ENCODE data around the gene OTOG.

OTOG gene

DNA sequence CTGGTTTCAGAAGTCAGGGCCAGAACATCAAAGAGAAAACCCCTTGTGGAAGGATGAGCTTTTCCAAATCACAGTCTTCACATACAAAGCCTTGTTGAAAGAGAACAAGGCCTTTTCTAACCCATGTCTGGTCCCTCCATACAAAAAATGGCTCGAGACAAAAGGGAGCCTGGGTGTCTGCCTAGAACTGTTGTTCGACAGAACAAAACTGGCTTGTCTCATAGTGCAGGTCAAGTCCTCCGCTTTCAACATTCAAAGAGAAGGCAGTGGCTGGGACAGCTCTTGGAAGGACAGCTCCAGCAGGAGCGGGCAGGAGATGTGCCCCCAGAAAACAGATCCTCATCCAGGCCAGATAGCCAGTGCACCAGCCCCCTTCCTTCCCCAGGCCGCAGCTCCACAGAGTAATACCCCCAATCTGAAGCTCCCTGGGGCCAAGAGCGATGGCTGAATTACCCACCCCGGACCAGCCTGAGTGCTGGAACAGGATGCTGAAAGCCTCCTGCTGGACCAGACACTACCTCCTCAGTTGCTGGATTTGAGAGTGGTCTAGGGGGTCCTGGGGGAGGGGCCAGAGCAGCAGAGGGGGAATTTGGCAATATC lies 30.4 kb upstream of the OTOG start:
- no peak for DNase-seq (ENCODE audit: extremely low read depth in 1 of 2, low read depth in 1 of 2)

DNA sequence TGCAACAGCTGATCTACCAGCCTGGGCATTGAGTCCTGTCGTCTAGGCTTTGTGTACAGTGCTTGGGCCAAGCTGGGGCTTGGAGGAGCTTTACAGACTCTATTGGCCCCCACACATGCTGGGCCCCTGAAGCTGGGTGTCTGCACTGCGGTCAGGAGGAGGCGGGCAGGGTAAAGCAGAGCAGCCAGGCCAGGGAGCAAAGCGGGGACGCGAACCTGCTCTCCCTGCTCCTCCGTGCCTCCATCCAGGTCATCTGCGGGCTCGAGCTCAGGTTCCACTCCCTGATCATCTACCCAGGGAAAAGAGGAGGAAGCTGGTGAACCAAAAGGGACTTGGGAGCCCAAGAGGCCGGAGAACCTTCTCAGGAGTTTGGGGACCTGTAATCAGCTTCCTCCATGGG lies 29.9 kb upstream of the OTOG start:
- DNase-seq (ENCODE audit: extremely low read depth in 1 of 2, low read depth in 1 of 2) = no peak

DNA sequence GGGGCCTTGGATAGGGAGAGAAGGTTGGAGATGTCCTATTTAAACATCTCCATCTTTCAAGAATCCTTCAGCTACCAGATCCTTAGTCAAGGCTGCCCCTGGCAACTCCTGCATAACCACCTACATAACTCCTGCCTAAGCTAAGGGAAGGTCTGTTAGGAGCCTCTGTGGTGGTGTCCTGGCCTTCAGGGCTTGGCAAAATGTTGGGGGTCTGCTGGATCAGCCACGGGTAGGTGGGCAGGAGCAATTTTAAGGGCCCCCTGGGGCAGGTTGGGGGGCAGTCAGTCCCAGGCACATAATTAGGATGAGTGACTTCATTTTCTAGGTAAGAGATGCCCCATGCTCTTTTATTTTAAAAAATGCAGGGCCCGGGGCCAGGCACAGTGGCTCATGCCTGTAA lies 28.7 kb upstream of the OTOG start:
- DNase-seq (ENCODE audit: extremely low read depth in 1 of 2, low read depth in 1 of 2) = no peak

DNA sequence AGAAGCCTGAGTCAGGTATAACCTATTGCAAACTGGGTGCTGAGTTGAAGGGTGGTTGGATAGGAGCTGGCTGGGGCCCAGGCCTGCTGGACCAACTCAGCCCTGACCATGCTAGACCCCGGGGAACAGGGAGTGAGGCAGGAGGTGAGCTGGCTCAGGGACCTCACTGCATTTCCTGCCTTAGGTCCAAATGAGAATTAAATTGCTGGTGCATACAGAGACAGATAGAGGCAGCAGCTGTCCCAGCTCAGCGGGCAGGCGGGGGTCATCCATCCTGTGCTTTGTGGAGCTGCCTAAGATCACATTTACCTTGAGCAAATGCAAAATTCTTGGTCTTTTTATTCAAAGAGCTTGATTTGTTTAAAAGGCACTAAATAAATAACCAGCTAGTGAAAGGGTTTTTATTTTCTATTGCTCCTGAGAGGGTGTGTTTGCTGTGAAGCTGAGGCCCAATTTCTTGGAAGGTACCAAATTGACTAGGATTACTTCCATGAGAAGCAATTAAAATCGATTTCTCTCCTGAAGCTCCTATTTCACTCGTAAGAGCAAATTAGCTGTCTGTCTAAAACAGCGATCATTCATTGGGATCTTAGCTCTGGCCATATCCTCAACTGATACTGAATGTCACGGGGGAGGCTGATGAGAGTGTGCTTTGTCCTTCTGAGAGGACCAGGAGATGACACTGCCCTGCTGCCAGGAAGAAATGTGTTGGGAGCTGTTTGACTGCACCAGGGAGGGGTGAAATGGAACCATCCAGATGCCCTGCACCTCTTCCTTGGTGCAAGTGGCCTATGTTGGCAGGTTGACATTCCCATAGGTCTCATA lies 27.8 kb upstream of the OTOG start:
- DNase-seq (ENCODE audit: extremely low read depth in 1 of 2, low read depth in 1 of 2) = no peak

DNA sequence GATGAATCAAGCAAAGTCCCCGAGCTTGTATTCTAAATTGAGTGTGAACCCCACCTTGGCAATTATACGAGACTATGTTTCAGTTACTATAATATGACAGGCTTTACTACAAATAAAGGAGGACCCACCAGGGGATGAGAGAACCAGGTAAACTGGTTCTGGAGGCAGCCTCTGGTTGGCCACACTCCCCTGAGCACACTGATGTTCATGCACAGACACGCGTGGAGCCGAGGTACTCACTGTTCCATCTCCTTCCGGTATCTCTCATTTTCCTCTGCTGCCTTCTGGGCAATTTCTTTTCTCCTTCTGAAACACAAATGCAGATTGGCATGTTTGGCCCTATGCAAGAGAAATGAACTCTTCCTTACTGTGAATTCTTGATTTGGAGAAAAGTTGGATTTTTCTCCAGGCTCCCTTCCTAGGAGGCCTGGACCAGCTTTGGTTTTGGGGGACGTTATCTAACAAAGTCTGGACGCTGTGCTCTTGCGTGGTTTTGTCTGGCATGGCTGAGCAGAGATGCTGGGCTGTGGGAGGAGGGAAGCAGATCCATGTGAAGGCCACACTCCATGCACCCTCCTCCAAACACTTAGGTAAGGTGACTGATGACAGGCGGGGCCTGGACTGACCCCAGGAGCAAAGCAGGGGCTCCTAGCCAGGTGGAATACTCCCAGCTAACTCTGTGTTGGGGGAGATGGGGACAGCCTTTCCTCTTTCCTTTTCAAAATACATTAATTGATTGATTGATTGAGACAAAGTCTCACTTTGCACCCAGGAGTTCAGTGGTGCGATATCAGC lies 25.8 kb upstream of the OTOG start:
- no peak for DNase-seq (ENCODE audit: extremely low read depth in 1 of 2, low read depth in 1 of 2)

DNA sequence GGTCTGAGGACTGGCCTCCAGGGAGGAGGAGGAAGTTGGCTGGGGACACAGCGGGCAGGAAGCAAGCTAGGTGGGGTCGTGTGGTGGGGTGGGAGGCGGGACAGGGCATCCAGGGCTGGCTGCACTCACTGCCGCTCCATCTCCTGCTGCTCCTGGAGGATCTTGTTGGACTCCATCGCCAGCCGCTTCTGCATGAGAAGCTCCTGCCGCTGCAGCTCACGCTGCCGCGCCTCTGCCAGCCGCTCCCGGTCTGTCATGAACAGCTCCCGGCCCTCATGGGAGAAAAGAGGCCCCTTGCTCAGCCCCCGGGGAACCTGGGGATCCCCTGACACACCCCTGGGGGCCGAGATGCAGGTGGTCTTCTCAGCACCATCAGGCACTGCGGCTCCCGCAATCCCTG lies 24.4 kb upstream of the OTOG start:
- no peak for DNase-seq (ENCODE audit: extremely low read depth in 1 of 2, low read depth in 1 of 2)

DNA sequence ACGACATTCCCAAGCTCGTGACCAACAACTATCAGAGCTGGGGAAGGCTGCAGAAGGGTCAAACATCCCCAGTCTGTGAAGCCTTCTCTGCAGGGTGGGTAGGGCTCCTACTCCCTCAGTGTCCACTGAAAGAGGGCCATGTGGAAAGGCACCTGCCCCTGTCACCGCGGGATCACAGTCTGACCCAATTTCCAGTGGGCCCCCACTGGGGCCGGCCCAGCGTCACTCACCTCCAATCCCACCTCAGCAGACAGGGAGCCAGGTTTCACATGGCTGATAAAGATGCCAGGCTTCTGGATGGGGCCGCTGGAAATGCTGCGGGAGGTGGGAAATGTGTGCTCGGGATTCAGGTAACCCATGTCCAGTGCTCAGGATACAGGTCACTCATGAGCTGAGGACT lies 22.8 kb upstream of the OTOG start:
- no peak for DNase-seq (ENCODE audit: extremely low read depth in 1 of 2, low read depth in 1 of 2)

DNA sequence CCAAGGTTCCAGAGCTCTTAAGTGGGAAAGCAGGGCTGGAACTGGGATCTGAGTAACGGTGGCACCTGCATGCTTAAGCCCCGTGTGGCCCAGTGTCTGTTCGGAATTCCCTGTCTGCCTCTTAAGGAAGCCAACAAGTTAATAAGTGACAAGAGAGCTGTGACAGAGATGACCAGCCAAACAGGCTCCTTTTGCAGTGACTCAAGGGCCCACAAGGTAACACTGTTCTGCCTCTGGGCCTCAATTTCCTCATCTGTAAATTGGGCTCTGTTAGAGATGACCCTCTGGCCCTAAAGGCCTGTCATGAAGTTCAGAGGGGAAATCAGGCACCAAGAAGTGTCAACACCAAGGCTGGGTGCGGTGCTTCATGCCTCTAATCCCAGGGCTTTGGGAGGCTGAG lies 21.5 kb upstream of the OTOG start:
- no peak for DNase-seq (ENCODE audit: extremely low read depth in 1 of 2, low read depth in 1 of 2)

DNA sequence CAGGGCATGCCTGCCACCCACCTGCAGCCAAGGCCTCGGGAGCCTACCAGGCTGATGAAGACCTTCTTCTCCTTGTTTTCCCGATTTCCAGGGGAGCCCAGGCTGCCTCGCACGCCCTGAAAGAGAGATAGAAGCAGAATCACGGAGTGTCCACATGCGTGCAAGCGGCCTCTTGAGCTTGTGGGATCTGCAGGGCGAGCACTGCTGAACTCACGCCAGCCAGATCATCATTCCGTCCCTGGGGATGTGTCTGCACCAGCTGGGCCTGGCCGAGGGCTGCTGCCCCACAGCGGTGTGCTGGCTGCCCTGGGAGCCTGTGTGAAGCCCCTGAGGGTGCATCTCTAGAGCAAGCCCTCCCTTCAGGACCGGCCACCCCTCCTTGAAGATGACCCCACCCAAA lies 20.7 kb upstream of the OTOG start:
- DNase-seq (ENCODE audit: extremely low read depth in 1 of 2, low read depth in 1 of 2) = no peak

DNA sequence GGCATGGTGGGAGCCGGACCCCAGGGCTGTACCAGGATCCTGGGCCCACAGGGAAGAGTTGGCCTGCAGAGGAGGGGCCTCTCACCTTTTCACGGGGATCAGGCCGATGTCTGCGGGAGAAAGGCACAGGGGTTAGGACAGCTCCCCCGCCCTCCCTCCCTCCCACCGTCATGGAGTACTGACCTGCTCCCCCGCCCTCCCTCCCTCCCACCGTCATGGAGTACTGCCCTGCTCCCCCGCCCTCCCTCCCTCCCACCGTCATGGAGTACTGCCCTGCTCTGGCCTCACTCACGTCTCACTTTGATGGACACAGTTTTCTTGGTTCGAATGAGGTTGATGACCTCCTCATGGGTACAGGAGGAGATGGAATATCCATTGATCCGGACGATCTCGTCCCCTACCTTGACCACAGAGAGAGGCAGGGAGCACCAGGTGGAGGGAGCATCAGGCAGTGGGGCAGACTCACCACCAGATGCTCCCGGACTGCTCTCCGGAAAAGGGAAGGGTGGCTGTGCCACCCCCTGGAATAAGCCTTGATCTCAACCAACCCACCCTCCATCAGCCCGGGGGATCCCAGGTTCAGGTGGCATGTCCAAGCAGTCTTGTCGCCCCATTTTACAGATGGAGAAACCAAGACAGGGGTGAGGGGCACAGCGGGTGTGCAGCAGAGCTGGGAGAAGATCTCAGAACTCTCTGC lies 20.0 kb upstream of the OTOG start:
- DNase-seq (ENCODE audit: extremely low read depth in 1 of 2, low read depth in 1 of 2) = no peak

DNA sequence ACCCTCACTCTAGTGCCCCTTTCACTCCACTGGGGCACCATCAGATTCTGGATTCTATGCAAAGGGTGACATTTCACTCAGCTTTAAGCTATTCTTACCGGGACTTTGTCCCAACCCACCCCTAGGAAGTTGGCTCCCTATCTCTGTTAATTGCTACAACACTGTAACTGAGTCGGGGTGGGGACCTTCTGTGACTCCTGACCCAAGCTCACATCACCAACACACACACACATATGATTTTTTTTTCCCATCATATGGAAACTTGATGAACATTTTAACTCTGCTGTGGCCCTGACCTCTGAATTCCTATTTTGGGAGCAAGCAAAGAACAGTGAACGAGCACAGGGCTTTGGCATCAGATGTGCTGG lies 19.4 kb upstream of the OTOG start:
- DNase-seq (ENCODE audit: extremely low read depth in 1 of 2, low read depth in 1 of 2) = no peak

DNA sequence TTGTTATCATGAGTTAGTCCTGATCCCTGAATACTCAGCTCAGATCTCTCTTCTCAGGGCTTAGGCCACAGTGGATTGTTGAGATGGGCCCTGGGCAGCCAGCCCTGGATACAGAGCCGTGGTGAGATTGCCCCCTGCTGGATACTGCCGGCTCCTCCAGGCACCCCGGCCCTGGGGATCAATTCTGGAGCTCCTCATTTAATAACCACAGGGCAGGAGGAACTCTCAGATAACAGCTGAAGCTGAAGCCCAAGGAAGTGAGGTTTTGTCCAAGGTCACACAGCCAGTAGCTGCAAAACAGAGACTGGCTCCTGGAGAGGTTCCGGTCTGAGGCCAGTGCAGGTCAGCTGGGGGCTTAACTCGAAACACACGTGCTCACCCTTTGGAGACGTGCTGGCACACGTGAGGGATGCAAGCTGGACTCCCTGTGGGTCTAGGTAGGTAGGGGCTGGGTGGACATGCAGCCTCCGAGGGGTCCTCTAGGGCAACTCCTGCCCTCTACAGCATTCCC lies 18.8 kb upstream of the OTOG start:
- peak; percentile 10 to 12 for DNase-seq (ENCODE audit: extremely low read depth in 1 of 2, low read depth in 1 of 2)

DNA sequence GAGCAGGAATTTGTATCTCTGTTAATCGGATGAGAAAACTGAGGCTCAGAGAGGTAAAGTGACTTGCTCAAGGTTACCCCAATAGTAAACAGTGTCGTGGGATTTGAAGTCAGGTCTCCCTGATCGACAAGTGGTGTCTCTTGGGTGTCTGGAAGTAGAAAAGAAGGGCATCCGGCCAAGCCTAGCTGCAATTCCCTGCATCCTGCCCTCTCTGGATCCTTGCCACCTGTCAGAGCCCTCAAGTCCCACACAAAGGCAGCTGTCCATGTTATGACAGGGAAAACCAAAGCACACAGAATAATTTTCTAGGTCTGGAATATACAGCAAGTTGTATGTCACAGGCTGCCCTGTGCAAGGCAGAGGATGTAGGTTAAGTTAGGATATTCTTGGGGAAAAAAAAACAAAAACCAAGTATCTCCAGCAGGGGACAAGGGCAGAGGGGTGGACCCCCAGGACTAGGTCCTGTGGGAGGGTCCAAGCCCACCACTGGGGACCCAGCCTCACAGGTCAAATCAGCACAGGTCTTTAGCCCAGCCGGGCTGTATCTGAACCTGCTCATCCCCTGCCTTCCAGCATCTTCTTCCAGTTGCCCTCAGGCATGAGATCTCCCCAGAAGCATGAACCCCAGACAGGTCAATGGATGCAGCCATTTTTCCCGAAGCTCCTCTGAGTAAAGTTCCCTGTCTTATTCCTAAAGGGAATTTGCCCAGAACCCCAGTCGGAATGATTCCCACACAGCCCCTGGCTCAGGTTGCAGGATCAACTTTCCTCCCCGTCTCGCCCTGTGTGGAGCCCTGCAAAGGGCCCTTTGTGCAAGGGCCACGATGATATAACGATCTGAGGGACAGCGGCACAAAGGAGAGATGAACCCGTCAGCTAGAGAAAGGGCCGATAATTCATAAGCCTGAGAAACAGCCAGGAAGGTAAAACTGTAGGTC lies 17.9 kb upstream of the OTOG start:
- no peak for DNase-seq (ENCODE audit: extremely low read depth in 1 of 2, low read depth in 1 of 2)

DNA sequence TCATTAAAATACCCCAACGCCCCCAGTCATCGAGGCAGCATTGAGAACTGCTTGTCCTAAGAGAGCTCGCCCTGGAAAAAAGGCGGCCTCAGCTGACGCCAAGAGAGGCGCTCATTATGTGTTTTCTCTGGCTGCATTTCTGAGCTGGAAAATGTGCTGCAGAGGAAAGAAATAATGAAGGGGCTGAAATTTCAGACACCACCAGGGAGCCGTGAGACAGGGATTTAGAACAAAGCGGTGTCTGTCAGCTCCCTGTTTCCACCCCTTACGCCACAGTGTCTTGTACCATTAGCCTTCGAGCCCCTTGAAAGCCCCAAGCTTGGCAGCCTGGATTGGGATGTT lies 17.2 kb upstream of the OTOG start:
- DNase-seq (ENCODE audit: extremely low read depth in 1 of 2, low read depth in 1 of 2) = no peak

DNA sequence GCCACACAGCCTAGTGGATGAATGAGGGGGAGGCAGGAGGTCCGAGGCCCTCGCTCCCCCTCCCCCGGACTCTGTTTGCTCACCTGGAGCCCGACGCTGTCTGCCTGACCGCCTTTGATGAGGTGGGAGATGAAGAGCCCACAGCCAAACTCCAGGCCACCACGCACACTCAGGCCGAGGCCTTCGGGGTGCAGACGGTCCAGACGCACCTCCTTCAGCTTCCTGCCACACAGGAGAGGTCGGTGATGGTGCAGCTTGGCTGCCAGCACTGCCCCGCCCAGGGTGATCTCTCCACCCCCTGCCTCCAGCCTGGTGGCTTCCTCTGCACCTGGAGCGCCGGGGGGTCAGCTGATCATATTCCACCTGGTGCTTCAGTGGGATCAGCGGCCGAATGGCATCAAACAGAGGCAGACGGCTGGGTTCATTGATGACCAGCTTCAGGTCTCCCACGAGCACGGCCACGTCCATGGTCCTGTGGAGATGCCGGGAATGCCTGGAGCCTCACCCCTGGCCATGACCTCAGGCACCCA lies 15.9 kb upstream of the OTOG start:
- DNase-seq (ENCODE audit: extremely low read depth in 1 of 2, low read depth in 1 of 2) = no peak

DNA sequence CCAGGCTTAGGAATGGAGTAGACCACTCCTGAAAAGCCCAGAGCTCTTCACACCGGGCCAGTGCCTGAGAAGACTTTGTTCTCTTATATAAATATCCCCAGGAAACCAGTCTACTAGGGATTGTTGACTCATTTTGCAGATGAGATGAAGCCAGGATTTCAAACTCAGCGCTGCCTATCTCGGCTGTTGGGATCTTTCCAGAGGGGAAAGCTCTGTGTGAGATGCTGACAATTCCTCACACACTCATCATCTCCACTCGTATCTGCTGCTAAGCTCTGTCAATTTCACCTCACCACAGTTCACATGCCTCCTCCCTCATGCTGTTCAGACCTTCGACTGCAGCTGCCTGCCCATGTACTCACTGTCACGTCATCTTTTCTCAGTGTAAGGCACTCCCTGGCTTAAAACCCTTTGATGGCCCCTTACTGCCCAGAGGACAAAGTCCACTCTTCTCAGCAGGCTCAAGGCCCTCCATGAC lies 15.4 kb upstream of the OTOG start:
- DNase-seq (ENCODE audit: extremely low read depth in 1 of 2, low read depth in 1 of 2) = no peak

DNA sequence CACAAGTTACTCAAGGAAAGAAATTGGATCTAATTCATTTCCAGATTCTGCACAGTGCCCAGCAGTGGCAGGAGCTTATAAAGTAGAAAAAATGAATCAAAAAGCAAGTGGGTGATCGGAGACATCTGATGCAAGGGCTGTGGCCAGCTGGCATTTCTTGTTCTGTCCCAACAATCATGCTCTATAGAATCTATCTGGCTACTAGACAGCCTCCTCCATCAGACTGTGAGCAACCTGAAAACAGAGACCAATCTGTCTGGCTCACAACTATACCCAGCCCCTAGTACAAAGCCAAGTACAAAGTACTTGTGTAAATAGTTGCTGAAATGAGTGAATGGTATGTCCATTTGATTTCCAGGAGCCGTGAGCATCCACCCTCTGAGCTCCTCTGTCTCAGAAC lies 14.3 kb upstream of the OTOG start:
- no peak for DNase-seq (ENCODE audit: extremely low read depth in 1 of 2, low read depth in 1 of 2)

DNA sequence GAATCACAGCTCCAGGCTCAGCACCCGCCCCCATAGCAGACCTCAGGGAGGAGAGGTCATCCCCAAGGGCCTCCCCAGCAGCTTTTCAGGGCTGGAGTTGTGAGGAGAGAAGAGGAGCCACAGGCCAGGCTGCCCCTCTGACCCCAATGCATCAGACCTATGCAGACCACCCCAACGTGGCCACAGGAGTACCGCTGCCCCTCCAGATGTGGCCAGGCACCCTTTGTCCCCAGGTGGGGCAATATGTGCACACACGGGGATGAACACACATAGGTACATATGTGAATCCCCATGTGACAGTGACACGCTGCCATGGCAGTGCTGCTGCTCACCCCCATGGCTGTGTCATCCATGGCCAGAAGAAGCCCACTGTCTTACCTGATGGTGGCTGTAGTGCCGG lies 13.7 kb upstream of the OTOG start:
- DNase-seq (ENCODE audit: extremely low read depth in 1 of 2, low read depth in 1 of 2) = no peak

DNA sequence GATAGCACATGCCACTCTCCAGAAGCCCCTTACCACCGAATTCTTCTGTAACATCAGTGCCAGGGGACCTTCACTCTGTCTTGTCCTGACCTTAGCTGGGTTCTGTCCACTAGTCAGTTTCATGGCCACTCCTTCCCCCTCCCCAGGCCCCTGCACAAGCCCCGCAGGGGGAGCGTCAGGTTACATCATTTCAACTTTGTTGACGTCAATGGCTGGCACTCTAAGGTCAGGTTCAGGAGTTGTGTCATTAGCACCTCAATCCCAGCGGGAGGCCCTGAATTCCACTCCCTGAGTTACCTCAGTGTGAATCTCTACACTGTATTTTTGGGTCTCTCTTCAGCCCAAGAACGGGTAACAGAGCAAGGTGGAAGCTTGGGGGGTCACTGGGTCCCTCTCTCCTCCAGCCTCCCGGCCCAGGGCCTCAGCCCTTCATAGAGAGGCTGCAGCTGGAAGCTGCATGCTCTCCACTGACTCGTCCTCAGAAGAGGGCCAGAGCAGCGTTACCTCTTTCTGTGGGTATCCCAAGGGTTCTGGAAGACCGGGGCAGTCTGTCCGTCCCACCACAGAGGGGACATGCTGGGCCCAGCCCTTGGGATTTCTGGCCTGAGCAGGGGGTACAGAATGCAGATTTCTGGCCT lies 13.2 kb upstream of the OTOG start:
- DNase-seq (ENCODE audit: extremely low read depth in 1 of 2, low read depth in 1 of 2) = no peak

All from stimulated activated CD8-positive, alpha-beta memory T cell treated with anti-CD3 and anti-CD28 coated beads, Interleukin-7, amount 100 ng/mL, for 48 hours (primary cell).